ENCODE data around the gene MYCN. TPM values are rescaled to one million over a fixed set of nuclear protein-coding genes. Genes with fewer than 3 reads are reported as not detected.

MYCN gene
- total RNA-seq, 1 donor from 2014 or later = 70.5 TPM

GRCh38 chr2:15930589-15931318 is 9.6 kb upstream of the MYCN start:
- DNase-seq (ENCODE audit: low spot score in 2 of 2) = no peak
- FAIRE-seq = no peak

GRCh38 chr2:15931319-15931890 is 8.9 kb upstream of the MYCN start:
- DNase-seq (ENCODE audit: low spot score in 2 of 2) = no peak
- no peak for FAIRE-seq

GRCh38 chr2:15931950-15932349 is 8.4 kb upstream of the MYCN start:
- DNase-seq (ENCODE audit: low spot score in 2 of 2) = no peak
- no peak for FAIRE-seq

- FAIRE-seq = no peak
- no peak for DNase-seq (ENCODE audit: low spot score in 2 of 2)
Measured at GRCh38 chr2:15932394-15933183, 7.8 kb upstream of the MYCN start.

GRCh38 chr2:15933184-15933845 is 7.0 kb upstream of the MYCN start:
- FAIRE-seq (no peak), DNase-seq (ENCODE audit: low spot score in 2 of 2) (no peak)

GRCh38 chr2:15934291-15934945 is 5.9 kb upstream of the MYCN start:
- no peak for FAIRE-seq
- no peak for DNase-seq (ENCODE audit: low spot score in 2 of 2)

GRCh38 chr2:15935189-15935588 is 5.2 kb upstream of the MYCN start:
- FAIRE-seq (no peak), DNase-seq (ENCODE audit: low spot score in 2 of 2) (no peak)

- DNase-seq (ENCODE audit: low spot score in 2 of 2) (no peak), FAIRE-seq (no peak)
Measured at GRCh38 chr2:15935675-15936074, 4.7 kb upstream of the MYCN start.

- DNase-seq (ENCODE audit: low spot score in 2 of 2) (no peak), FAIRE-seq (no peak)
Measured at GRCh38 chr2:15936277-15937104, 3.9 kb upstream of the MYCN start.

- DNase-seq (ENCODE audit: low spot score in 2 of 2) (no peak), FAIRE-seq (no peak)
Measured at GRCh38 chr2:15937105-15937881, 3.1 kb upstream of the MYCN start.

GRCh38 chr2:15937882-15938802 is 2.2 kb upstream of the MYCN start:
- DNase-seq (ENCODE audit: low spot score in 2 of 2) (no peak), FAIRE-seq (no peak)

GRCh38 chr2:15938803-15939555 is 1.4 kb upstream of the MYCN start:
- no peak for DNase-seq (ENCODE audit: low spot score in 2 of 2)
- FAIRE-seq = no peak

GRCh38 chr2:15939556-15939853 is 845 bp upstream of the MYCN start:
- FAIRE-seq (no peak), DNase-seq (ENCODE audit: low spot score in 2 of 2) (peak in 1 of 2 donors; percentile 78)

- no peak for FAIRE-seq
- peak; percentile 46 to 54 for DNase-seq (ENCODE audit: low spot score in 2 of 2)
Measured at GRCh38 chr2:15940661-15941480, 521 bp downstream of the MYCN start.

- DNase-seq (ENCODE audit: low spot score in 2 of 2) = peak; percentile 42 to 57
- FAIRE-seq = no peak
Measured at GRCh38 chr2:15941481-15941850, 1.1 kb downstream of the MYCN start.
